SK-N-SH (cell line): ENCODE data around the gene WDFY2. TPM values are rescaled to one million over a fixed set of nuclear protein-coding genes. Genes with fewer than 3 reads are reported as not detected.

Experiments used
- CTCF ChIA-PET: fragments of 300-600, 350-600 bp; formaldehyde crosslinking; extraction: SDS; loops from one replicate; lab custom pipeline; 2021; lab: Yijun Ruan, JAX
- POLR2A ChIA-PET: fragments of 350-600 bp; sonication (Branson Sonifier 250); formaldehyde crosslinking; extraction: SDS; loops from one replicate; lab custom pipeline; 2020; ENCODE audit warnings: antibody characterized with exemption, inconsistent platforms; lab: Yijun Ruan, JAX
- DNase-seq: peaks from one replicate; pipeline ENCODE4 v3.0.0; 2012
- H2AFZ ChIP-seq: fragments of 200-600 bp; sonication (generic); 2 replicates; pipeline ENCODE4 v1.8.1; 2016; ENCODE audit warnings: antibody characterized with exemption, mild to moderate bottlenecking, low read depth
- H3F3A ChIP-seq: fragments of 200-600 bp; sonication (generic); replicated peaks from 2 replicates; pipeline ENCODE3; 2016; ENCODE audit warnings: antibody characterized with exemption, mild to moderate bottlenecking; ENCODE audit not compliant: insufficient read depth
- H3K27ac ChIP-seq, 2 experiments: fragments of 200-500 bp in 1 of 2; fragments of 200-600 bp in 1 of 2; sonication (Bioruptor generic) in 1 of 2; sonication (generic), shearing (Covaris generic) in 1 of 2; 2 replicates each; pipeline versions ENCODE4 v1.5.1 to v1.6.1; 2014 to 2016; ENCODE audit warnings: low read depth in 2 of 2, inconsistent platforms in 1 of 2, low read length in 1 of 2, mild to moderate bottlenecking in 1 of 2, mixed read lengths in 1 of 2
- H3K27me3 ChIP-seq: fragments of 200-600 bp; sonication (generic), shearing (Covaris generic); 2 replicates; pipeline ENCODE4 v1.6.1; 2016; ENCODE audit warnings: mixed run types; ENCODE audit not compliant: insufficient read depth
- H3K36me3 ChIP-seq, 2 experiments: fragments of 200-500 bp in 1 of 2; fragments of 200-600 bp in 1 of 2; sonication (Bioruptor generic) in 1 of 2; sonication (generic) in 1 of 2; replicated peaks in 1 of 2; 2 replicates each; pipeline versions ENCODE3 to v1.5.1; 2014 to 2016; ENCODE audit warnings: low read length in 1 of 2, mild to moderate bottlenecking in 1 of 2; ENCODE audit not compliant: insufficient read depth in 2 of 2, control insufficient read depth in 1 of 2
- H3K4me1 ChIP-seq, 2 experiments: fragments of 200-500 bp in 1 of 2; fragments of 200-600 bp in 1 of 2; sonication (Bioruptor generic) in 1 of 2; sonication (generic), shearing (Covaris generic) in 1 of 2; 2 replicates each; pipeline versions ENCODE4 v1.5.1 to v1.6.1; 2014 to 2016; ENCODE audit warnings: low read depth in 1 of 2, low read length in 1 of 2, mixed run types in 1 of 2; ENCODE audit not compliant: insufficient read depth in 2 of 2, control insufficient read depth in 1 of 2
- H3K4me2 ChIP-seq: fragments of 200-600 bp; sonication (generic), shearing (Covaris generic); 2 replicates; pipeline ENCODE4 v1.6.1; 2017; ENCODE audit warnings: mixed run types
- H3K4me3 ChIP-seq, 2 experiments: fragments of 200-500 bp in 1 of 2; fragments of 200-600 bp in 1 of 2; sonication (Bioruptor generic) in 1 of 2; sonication (generic), shearing (Covaris generic) in 1 of 2; 2 replicates each; pipeline versions ENCODE4 v1.5.1 to v1.8.1; 2014 to 2016; ENCODE audit warnings: low read depth in 2 of 2, inconsistent platforms in 1 of 2, low read length in 1 of 2, mild to moderate bottlenecking in 1 of 2, mixed read lengths in 1 of 2, moderate library complexity in 1 of 2
- H3K79me2 ChIP-seq: fragments of 200-600 bp; sonication (generic); 2 replicates; pipeline ENCODE4 v1.8.1; 2017; ENCODE audit warnings: mild to moderate bottlenecking; ENCODE audit not compliant: insufficient read depth
- H3K9ac ChIP-seq: fragments of 200-600 bp; sonication (generic); 2 replicates; pipeline ENCODE4 v1.6.1; 2017; ENCODE audit warnings: mixed run types
- H3K9me2 ChIP-seq: fragments of 200-600 bp; sonication (generic); 2 replicates; pipeline ENCODE4 v1.6.1; 2017; ENCODE audit warnings: mixed run types
- H3K9me3 ChIP-seq: fragments of 200-600 bp; sonication (generic); 2 replicates; pipeline ENCODE4 v1.6.1; 2017; ENCODE audit warnings: mixed run types, mild to moderate bottlenecking, moderate library complexity
- H4K20me1 ChIP-seq: fragments of 200-600 bp; sonication (generic); 2 replicates; pipeline ENCODE4 v1.6.1; 2017; ENCODE audit warnings: mild to moderate bottlenecking, mixed run types; ENCODE audit not compliant: insufficient read depth
- ELF1 ChIP-seq: IDR thresholded peaks from 2 replicates; pipeline ENCODE4 v1.4.0; 2012
- FOXJ3 ChIP-seq: sonication (generic); formaldehyde crosslinking; IDR thresholded peaks from 2 replicates; pipeline ENCODE4 v1.5.1; 2020; ENCODE audit warnings: mild to moderate bottlenecking, missing genetic modification reagents
- GABPA ChIP-seq: IDR thresholded peaks from 2 replicates; pipeline ENCODE4 v1.4.0; 2012; ENCODE audit warnings: low read depth, mild to moderate bottlenecking
- MEF2A ChIP-seq: IDR thresholded peaks from 2 replicates; pipeline ENCODE4 v1.4.0; 2012; ENCODE audit warnings: low read depth, borderline replicate concordance
- MXI1 ChIP-seq: IDR thresholded peaks from 2 replicates; pipeline ENCODE4 v1.6.1; 2012; ENCODE audit warnings: mild to moderate bottlenecking, low read depth, low read length, improper control_type of control experiment
- NFIC ChIP-seq: IDR thresholded peaks from 2 replicates; pipeline ENCODE4 v1.4.0; 2012; ENCODE audit warnings: borderline replicate concordance
- NRF1 ChIP-seq: IDR thresholded peaks from 2 replicates; pipeline ENCODE4 v1.6.1; 2012; ENCODE audit warnings: low read depth, mild to moderate bottlenecking, low read length
- POLR2AphosphoS5 ChIP-seq: IDR thresholded peaks from 2 replicates; pipeline ENCODE4 v1.6.1; 2012; ENCODE audit warnings: low read depth, low read length
- RCOR1 ChIP-seq: fragments of 150-350 bp; IDR thresholded peaks from 2 replicates; pipeline ENCODE4 v1.6.1; 2017; ENCODE audit warnings: antibody characterized with exemption, low read length
- TCF12 ChIP-seq: IDR thresholded peaks from 2 replicates; pipeline ENCODE4 v1.4.0; 2012
- WGBS: methylation state at CpG from one replicate; pipeline ENCODE4 v1.1.6; 2017; ENCODE audit warnings: low lambda C conversion rate; 5-methylcytosine and 5-hydroxymethylcytosine counted together
- polyA plus RNA-seq, 3 experiments: library from polyadenylated mRNA; depleted of rRNA; stranded (reverse); fragments of >200 nt; gene quantifications; 2 replicates each; pipeline ENCODE4 v1.2.3, GENCODE V29; 2012
- TF ChIP-seq, protein P1 (sequence below): IDR thresholded peaks from 2 replicates; pipeline ENCODE4; 2012
- TF ChIP-seq, protein P2 (sequence below): fragments of 150-350 bp; IDR thresholded peaks from 2 replicates; pipeline ENCODE4 v1.6.1; 2016; ENCODE audit warnings: mild to moderate bottlenecking, low read depth, low read length

The WDFY2 gene
- polyA plus RNA-seq, 1 of the 3 experiments (the other 2 are of a cell fraction) = 4.1 TPM

GRCh38 chr13:51607165-51607564 is 22.9 kb downstream of the WDFY2 start:
- CTCF ChIA-PET = interaction anchor here (1.3 kb wide), 1 partner anchor 20 kb away, joined by 3 read pairs; no protein-coding TSS in a partner anchor
- H3K79me2 ChIP-seq = peaks cover 72% of the 10 kb centered on the region
- H2AFZ ChIP-seq = no peak overlapping the region
- no peak overlapping the region for H3K9ac ChIP-seq
- no peak for DNase-seq
- peaks cover 5% of the 10 kb centered on the region for H3F3A ChIP-seq
- H3K27ac ChIP-seq = peak overlapping the region in 1 of 2 experiments; percentile 4; a peak in 1 of 4 replicates
- H3K4me1 ChIP-seq = peaks cover 2 to 6% of the 10 kb centered on the region in 2 experiments; a peak in 2 of 4 replicates
- no peak overlapping the region for H3K4me2 ChIP-seq
- no peaks in the 10 kb centered on the region; the same call in 1 of the 2 replicates for H4K20me1 ChIP-seq
- H3K27me3 ChIP-seq = no peaks in the 10 kb centered on the region
- TF ChIP-seq NRF1 (no peak), RCOR1 (no peak), MEF2A (no peak), GABPA (no peak), FOXJ3 (CRISPR knock-in tag) (no peak)
- TF ChIP-seq, all 33 proteins: peak for 0
- H3K4me3 ChIP-seq = no peak overlapping the region
- WGBS = 60% methylated on average over 1 of the region's 1 CpG
- H3K36me3 ChIP-seq = no peaks in the 10 kb centered on the region
- no peaks in the 10 kb centered on the region for H3K9me2 ChIP-seq
- H3K9me3 ChIP-seq = no peaks in the 10 kb centered on the region
- POLR2A ChIA-PET = no interaction called here

- TF ChIP-seq FOXJ3 (CRISPR knock-in tag) (no peak), MXI1 (no peak), NRF1 (no peak), NFIC (no peak), MEF2A (no peak), POLR2AphosphoS5 (no peak), ELF1 (no peak), RCOR1 (no peak), GABPA (no peak), TCF12 (no peak)
- TF ChIP-seq, protein P1, sequence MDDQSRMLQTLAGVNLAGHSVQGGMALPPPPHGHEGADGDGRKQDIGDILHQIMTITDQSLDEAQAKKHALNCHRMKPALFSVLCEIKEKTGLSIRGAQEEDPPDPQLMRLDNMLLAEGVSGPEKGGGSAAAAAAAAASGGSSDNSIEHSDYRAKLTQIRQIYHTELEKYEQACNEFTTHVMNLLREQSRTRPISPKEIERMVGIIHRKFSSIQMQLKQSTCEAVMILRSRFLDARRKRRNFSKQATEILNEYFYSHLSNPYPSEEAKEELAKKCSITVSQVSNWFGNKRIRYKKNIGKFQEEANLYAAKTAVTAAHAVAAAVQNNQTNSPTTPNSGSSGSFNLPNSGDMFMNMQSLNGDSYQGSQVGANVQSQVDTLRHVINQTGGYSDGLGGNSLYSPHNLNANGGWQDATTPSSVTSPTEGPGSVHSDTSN = no peak
- TF ChIP-seq, protein P2, sequence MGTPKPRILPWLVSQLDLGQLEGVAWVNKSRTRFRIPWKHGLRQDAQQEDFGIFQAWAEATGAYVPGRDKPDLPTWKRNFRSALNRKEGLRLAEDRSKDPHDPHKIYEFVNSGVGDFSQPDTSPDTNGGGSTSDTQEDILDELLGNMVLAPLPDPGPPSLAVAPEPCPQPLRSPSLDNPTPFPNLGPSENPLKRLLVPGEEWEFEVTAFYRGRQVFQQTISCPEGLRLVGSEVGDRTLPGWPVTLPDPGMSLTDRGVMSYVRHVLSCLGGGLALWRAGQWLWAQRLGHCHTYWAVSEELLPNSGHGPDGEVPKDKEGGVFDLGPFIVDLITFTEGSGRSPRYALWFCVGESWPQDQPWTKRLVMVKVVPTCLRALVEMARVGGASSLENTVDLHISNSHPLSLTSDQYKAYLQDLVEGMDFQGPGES = no peak
- TF ChIP-seq, all 33 proteins: peak for 0
- CTCF ChIA-PET = interaction anchor here (1.0 kb wide), 1 partner anchor 174 kb away, joined by 3 read pairs; no protein-coding TSS in a partner anchor
- H3K4me1 ChIP-seq = peaks cover 9 to 19% of the 10 kb centered on the region in 2 experiments; a peak in 2 of 4 replicates
- POLR2A ChIA-PET = no interaction called here
- DNase-seq = no peak
- H3K9ac ChIP-seq = no peak overlapping the region
- H3K4me3 ChIP-seq = no peak overlapping the region
- no peaks in the 10 kb centered on the region for H3K9me3 ChIP-seq
- WGBS = 98% methylated on average over 2 of the region's 2 CpGs
- H3K9me2 ChIP-seq = no peaks in the 10 kb centered on the region
- no peaks in the 10 kb centered on the region; the same call in 1 of the 2 replicates for H4K20me1 ChIP-seq
- H3K79me2 ChIP-seq = peaks cover 78% of the 10 kb centered on the region
- no peak overlapping the region for H3K4me2 ChIP-seq
- H3F3A ChIP-seq = peaks cover 9% of the 10 kb centered on the region
- H3K27ac ChIP-seq = no peak overlapping the region
- H3K27me3 ChIP-seq = no peaks in the 10 kb centered on the region
- H3K36me3 ChIP-seq = no peaks in the 10 kb centered on the region
- no peak overlapping the region for H2AFZ ChIP-seq
These were observed 24.7 kb downstream of the WDFY2 start for GRCh38 chr13:51608857-51609406.
